DMS153 treated with DMSO at 0.1 percent for 48 hours (cell line): ENCODE measurements around the gene FBXO48.
"Not testable (repeated sequence)": the region's sequence is repeated elsewhere in the genome, so short reads cannot be mapped to it uniquely, and the experiment has no call there.

Source experiments
- DNase-seq: peaks from one replicate; lab custom pipeline; 2025; ENCODE audit not compliant: unreplicated experiment; lab: John Stamatoyannopoulos, UW

The FBXO48 gene

DNA sequence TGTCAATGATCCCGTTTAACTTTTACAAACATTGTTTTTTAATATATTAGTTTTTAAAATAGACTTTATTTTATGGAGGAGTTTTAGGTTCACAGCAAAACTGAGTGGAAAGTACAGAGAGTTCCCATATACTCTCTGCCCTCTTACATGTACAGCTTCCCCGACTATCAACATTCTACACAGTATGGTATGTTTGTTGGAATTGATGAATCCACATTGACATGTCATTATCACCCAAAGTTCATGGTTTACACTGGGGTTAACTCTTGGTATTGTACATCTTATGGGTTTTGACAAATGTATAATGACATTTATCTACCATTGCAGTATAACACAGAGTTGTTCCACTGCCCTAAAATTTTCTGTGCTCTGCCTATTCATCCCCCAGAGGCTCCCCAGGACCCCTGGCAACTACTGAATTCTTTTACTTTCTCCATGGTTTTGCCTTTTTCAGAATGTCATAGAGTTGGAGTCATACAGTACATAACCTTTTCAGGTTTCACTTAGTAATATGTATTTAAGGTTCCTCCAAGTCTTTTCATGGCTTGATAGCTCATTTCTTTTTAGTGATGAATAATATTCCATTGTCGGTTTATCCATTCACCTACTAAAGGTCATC is 5.8 kb upstream of the FBXO48 start:
- DNase-seq: no peak

DNA sequence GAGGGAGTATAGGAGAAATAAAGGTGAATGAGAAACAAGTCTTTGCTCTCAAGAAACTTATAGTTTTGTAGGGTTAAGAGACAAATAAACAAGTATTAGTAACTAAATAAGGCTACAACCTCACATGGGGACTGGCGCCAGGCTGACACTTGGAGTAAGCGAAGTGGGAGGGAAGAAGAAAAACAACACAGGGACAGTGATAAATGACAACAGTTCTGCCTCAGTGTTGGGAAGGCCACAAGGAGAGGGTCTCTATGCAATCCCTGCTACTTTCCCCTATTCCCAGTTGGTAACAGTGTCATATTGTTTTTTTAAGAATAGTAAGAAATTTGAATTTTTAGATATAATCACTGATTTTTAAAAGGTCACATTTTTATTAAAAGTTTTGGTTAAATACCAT is 4.3 kb upstream of the FBXO48 start:
- DNase-seq: no peak

DNA sequence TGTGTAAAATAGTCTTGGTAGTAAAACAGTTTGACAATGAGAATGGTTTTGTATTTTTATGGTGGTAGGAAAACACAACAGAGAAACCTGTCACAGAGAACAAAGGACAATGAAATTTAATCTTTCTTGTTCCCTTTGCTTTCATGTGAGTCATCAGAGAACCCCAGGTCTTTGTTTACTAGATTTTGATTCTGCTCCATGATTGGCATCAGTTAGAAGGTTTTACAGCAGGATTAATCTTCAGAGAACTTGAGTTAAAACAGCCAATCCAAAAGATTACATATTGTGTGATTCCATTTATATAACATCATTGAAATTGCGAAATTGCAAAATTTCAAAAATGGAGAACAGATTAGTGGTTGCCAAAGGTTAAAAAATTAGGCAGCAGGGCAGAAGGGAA is 2.8 kb upstream of the FBXO48 start:
- DNase-seq: peak; percentile 19

DNA sequence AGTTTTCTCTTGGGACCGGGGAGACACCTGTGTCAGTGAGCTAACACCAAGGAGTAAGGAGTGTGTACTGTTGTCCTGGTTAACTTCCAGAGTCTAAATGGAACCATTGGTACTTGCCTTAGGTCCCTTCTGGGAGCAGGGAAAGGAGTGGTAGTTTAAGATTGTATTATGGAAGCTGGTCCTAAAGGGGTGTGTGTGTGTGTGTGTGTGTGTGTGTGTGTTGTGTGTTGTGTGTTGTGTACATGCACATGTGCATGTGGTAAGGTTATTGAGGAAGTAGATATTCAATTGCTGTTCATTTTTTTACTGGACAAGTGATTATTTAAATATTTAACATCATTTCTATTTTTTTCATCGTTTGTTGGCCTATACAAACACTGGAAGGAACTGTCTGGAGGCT is 1.7 kb upstream of the FBXO48 start:
- DNase-seq: no peak

DNA sequence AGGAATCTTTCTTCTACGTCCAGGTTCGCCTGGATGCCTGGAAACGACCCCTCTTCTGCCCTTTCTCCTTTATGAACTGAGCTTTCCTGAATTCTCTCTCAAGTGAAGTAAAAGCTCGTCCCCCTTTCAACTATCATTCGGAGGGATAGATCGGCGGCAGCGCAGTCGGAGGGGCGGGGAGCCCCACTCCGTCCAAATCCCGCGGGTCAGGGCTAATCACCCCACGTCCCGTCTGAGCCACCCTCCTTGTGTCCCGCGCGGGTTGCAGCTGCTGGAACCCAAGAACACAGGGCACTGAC is 367 bp downstream of the FBXO48 start:
- no peak for DNase-seq

DNA sequence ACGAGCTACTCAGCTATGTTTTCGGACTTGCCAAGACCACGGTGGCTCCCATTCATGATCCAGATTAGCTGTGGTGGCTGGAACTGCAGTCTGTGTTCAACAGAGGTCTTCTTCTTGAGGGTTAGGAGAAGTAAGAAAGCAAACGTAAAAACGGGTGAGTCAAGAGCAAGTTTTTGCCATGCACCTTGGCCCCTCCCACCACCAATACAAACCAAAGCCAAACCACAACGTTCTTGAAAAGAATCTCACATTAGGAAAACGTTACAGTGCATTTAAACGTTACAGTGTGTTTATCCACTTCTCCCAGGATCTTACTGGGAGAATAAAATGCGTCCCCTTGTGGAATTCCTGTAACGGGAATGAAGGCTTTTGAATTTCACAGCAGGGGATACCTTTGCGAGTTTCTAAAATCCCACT is 725 bp downstream of the FBXO48 start:
- no peak for DNase-seq

DNA sequence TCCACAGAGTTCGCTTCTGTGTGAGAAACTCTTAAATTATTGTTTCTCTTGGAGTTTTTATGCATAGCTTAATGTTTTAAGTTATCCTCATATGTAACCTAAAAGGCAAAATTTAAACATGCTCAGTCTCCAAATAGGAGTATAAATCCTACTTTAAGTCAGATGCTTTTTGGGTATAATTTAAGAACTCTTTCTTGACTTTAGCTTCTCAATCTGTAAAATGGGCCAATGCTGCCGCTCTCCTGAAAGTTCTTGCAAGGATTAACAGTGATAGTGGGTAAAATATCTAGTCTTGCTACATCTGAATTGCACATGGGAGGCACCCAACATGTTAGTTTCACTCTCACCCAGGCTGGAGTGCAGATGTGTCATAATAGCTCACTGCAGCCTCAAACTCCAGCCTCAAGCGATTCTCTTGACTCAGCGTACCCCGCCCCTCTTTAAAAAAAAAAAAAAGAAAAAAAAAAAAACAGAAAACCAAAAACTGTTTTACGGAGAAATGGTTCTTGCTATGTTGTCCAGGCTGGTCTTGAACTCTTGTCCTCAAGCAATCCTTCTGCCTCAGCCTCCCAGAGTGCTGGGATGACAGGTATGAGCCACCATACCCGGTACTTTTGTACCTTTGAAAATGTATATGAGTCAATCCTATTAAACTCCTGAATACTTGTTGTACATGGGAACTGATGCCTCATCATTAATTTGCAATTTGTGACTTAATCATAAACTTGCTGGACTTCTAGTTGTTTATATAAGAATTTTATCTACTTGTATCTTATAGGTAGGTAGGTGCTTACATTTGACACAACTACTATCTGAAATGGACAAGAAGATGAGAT is 1.8 kb downstream of the FBXO48 start:
- DNase-seq: no peak

DNA sequence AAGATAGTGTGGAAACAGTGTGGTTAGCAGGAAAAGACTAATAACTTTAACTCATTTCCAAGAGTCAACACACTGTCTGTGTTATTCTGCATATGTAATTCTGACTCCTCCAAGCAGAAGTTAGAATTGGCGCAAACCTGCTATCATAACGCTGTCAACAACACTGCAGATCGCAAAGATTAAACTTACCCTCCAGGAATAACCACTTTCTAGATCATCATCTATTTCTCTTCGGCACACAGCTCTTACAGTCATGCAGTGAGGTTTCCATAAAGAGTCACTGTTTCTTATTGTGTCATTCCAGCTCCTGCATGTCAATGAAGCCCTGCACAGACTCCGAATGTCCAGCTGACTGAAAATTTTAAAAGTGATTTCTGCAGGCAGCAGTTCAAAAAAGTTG is 2.4 kb downstream of the FBXO48 start:
- DNase-seq: no peak

DNA sequence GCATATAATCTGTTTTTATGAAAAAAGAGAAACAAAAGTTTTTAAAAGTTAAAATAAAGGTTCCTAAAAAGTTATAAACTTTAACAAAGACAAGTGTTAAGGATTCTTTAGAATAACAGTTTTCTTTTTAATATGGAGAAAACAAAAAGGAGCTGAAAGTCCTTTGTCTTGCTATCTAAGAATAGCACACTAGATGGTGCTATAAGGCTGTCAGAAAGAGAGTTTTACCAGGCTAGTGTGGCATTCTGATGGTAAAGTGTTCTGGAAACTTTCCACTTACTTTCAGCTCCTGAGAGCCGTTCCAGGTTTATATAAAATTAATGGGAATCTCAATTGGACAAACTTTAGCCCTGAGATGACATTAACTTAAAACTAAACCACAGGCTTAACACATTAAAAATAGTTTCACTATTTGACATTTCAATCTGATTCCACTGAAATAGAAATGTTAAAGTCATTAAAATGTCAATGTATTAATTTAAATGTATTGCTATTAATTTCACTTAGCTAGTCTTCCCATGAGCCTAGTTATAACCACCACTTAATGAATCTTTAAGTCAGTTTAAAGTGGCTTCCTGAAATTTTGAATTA is 3.7 kb downstream of the FBXO48 start:
- peak; percentile 25 for DNase-seq

DNA sequence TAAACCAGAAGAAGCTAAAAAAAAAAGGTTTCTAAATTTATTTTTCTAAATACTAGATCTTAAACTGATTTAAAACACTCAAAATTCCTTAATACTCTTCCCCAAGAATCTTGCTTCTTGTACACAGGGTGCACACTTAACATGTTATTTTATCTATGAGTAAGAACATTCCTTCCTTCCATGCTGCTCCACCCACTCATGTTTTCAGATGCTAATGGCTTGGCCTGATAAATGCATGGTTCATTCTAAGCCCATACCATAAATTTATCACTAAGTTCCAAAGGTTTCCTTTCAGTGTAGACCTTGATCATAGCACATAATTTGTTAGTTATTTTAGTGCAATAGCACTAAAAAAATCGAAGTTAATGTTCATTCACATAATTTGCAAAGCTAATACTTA is 8.1 kb downstream of the FBXO48 start:
- no peak for DNase-seq

DNA sequence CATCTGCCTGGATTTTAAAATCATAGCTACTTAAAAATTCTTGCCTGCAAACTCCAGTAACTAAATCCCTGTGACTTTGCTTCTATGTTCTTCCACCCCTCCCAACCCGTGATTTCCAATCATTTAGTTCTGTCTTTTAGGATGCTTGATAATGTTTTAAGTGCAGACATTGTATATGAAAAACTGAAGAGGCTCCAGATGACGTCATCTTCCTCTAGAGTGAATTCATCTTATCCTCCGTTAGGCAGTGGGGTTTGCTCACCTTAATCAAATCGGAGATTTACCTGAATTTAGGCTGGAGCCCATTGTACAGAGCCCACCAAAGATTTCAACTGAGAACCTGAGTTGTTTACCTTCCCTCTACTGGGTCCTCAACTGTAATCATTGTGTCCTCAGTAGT is 10.9 kb downstream of the FBXO48 start:
- no peak for DNase-seq

DNA sequence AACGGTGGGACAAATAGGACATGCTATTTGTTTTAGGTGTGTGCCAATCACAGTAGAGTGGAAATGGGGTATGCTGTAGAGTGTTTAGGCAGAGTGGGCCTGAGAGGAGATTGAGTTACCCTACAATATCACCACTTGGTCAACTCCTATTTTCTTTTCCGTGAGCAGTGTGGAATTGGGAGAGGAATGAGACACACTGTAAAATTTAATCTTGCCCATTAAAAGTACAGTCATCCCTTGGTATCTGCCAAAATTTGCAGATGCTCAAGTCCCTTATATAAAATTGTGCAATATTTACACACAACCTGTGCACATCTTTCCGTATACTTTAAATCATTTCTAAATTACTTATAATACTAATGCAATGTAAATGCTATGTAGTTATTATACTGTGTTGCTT is 12.4 kb downstream of the FBXO48 start:
- no peak for DNase-seq

DNA sequence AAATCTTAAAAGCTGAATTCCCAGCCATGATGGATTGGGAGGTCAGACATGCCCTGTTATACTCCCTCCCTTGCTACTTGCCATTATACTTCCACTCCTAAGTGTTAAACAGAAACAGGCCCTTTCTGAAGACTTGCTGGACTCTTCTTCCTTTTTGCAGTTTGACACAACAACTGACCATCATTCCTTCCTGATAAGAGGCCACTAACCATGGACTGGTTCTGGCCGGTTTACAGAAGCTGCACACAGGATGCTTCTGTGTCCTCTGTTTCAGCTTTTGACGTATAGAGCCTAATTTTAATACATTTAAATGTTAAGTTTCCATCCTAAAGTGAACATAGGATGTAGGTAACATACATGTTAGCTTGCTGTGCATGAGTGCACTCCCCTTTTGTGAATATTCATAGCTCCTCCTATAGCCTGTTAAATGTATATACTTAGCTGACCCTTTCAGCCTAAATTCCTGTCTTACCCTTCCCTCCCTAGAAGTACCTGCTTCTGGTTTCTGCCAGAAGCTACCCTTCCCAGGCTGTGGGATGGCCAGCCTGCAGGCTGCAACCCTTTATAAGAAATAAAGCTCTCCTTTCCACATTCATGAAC is 13.2 kb downstream of the FBXO48 start:
- no peak for DNase-seq

DNA sequence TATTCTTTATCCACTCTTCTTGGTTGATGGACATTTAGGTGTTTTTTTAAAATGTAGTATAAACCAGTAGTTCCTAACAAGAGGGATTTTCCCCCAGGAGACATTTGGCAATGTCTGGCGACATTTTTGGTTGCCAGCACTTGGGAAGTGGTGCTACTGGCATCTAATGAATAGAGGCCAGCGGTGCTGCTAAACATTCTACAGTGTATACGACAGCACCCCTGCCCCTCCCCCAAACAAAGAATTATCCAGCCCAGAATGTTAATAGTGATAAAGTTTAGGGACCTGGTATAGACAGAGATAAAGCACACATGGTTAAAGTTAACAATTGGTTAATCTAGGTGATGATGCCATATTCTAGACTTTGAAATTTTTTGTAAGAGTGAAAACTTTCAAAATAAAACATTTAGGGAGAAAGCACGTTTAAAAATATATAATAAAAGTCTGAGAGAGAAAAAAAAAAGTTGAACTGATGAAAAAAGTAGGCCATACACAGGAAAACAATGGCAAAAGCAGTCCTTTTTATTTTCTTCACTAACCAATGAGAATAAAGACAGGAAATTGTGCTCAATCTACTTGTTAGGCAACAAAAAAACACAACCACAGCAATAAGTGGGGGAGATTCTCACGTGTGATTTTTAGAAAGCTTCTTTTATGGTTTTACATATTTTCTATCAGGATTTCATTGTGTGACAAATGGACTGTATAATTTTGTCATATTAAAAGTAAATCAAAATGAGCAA is 14.8 kb downstream of the FBXO48 start:
- DNase-seq: no peak

DNA sequence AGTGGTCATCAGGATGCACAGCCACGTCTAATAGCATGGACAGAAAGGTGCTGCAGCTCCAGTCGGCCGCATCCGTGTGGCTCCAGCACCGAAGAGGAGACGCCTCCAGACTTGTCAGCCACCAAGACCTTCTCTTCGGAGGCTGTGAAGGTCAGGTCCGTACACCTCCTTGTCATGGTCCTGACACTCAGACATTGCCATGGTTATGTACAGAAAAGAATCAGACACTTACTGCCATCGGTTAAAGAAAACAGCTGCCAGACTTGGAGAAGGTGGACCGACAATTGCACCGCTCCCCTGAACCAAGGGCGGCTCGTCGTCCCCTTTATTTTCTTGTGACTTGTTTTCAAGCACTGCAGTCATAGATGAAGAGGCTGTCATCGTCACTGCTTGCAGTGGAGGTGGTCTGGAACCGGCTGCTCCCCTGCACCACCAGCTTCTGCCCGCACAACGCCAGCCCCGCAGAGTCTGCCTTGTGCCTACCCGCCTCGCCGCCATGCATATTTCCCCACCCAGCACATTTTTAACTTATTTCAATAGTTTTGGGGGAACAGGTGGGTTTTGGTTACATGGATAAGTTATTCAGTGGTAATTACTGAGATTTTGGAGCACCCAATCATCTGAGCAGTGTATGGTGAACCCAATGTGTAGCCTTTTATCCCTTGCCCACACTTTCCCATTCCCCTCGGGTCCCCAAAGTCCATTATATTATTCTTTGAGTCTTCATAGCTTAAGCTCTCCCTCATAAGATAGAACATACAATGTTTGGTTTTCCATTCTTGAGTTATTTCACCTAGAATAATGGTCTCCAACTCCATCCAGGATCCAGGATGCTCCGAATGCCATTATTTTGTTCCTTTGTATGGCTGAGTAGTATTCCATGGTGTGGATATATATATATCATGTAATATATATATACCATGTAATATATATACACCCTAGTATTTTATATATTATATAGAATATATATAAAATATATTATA is 18.1 kb downstream of the FBXO48 start:
- DNase-seq: no peak

DNA sequence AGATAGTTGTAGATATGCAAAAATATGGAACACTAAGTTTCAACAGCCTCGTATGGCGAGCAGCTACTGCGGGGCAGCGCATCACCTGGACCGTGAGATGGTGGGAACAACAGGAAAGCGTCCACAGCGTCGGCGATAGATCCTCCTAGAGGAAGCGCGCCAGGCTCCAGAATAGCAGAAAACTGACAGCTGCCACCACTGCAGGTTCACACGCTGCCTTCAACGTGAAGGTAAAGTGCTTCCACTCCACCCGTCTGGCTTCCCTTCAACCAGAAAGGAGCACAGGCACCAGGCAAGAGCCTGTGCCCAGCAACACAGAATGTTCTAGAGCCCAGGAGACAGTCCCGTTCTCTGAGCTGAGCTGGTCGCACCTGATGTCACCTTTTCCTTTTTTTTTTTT is 20.0 kb downstream of the FBXO48 start:
- DNase-seq: no peak

DNA sequence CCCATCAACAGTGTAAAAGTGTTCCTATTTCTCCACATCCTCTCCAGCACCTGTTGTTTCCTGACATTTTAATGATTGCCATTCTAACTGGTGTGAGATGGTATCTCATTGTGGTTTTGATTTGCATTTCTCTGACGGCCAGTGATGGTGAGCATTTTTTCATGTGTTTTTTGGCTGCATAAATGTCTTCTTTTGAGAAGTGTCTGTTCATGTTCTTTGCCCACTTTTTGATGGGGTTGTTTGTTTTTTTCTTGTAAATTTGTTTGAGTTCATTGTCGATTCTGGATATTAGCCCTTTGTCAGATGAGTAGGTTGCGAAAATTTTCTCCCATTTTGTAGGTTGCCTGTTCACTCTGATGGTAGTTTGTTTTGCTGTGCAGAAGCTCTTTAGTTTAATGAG is 20.7 kb downstream of the FBXO48 start:
- DNase-seq: not testable (repeated sequence)

DNA sequence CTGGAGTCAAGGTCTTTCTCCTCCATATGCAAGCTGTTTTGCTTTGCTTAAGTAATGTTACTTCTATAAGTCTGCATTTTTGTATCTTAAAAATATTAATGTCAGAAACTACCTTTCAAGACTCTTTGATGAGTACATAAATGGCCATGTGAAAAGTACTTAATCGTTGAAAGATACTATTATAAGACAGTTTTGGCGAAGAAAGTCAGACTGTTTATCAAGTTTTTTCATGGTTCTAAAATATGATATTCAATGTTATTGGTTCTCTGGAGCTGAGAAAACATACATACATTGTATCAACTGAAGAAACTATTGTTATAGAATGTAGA is 25.1 kb downstream of the FBXO48 start:
- DNase-seq: no peak

DNA sequence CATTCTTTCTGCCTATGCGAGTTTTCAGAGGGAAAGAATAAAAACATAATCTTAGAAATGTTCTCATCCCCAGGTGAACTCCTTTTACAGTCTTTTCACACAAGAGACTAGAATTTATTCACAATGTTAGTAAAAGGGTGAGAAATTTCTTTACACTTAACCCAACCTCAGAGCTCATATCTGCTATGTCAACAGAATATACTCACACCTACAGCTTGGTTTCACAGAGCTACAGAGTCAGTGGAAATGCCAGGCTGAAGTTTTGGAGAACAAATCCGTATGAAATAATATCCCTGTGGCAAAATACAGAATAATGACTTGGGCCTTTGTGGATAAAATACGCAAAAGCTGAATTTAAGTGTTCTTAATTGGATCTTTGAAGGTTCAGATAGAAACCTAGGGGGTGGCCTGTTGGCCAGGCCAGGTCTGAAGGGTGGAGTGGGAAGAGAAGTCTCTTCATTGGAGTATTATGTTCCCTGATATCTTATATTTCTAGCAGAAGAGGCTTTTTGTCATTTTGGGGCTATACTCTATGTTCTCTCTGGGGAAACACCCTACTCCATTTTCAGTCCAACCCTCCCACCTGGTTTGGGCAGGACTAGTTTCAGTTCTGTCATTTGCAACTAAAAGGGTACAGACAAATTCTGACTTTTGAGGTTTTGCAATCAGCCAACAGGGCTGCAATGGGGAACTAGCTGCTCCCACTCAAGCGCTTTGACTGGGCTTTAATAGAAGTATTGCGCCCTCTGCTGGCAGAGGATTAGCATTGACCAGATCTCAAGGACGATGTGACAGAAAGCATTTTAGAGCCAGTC is 25.7 kb downstream of the FBXO48 start:
- peak; percentile 88 for DNase-seq
